ENCODE results near the gene PIK3C2G.

Gene PIK3C2G

GRCh38 chr12:18283831-18284230 lies 22.5 kb downstream of the PIK3C2G start:
- Histone ChIP-seq H3K4me3 (ENCODE audit: low read depth, low read length) (no peak overlapping the region), H3K4me1 (ENCODE audit: control insufficient read depth, insufficient read depth, low read length) (peaks cover 17% of the 10 kb centered on the region), H3K9ac (ENCODE audit: low read depth, low read length) (no peak overlapping the region), H3K36me3 (ENCODE audit: control insufficient read depth, insufficient read depth, low read length) (no peaks in the 10 kb centered on the region), H3K9me3 (ENCODE audit: control insufficient read depth, insufficient read depth, low read length) (no peaks in the 10 kb centered on the region), H3K27me3 (ENCODE audit: control insufficient read depth, insufficient read depth, low read length) (no peaks in the 10 kb centered on the region)

GRCh38 chr12:18284386-18284785 lies 23.1 kb downstream of the PIK3C2G start:
- Histone ChIP-seq H3K4me1 (ENCODE audit: control insufficient read depth, insufficient read depth, low read length) (peaks cover 17% of the 10 kb centered on the region), H3K9me3 (ENCODE audit: control insufficient read depth, insufficient read depth, low read length) (no peaks in the 10 kb centered on the region), H3K4me3 (ENCODE audit: low read depth, low read length) (no peak overlapping the region), H3K36me3 (ENCODE audit: control insufficient read depth, insufficient read depth, low read length) (no peaks in the 10 kb centered on the region), H3K9ac (ENCODE audit: low read depth, low read length) (no peak overlapping the region), H3K27me3 (ENCODE audit: control insufficient read depth, insufficient read depth, low read length) (no peaks in the 10 kb centered on the region)

- no peaks in the 10 kb centered on the region for H3K27me3 ChIP-seq (ENCODE audit: control insufficient read depth, insufficient read depth, low read length)
- H3K36me3 ChIP-seq (ENCODE audit: control insufficient read depth, insufficient read depth, low read length), result no peaks in the 10 kb centered on the region
- peaks cover 17% of the 10 kb centered on the region for H3K4me1 ChIP-seq (ENCODE audit: control insufficient read depth, insufficient read depth, low read length)
- no peaks in the 10 kb centered on the region for H3K9me3 ChIP-seq (ENCODE audit: control insufficient read depth, insufficient read depth, low read length)
- no peak overlapping the region for H3K9ac ChIP-seq (ENCODE audit: low read depth, low read length)
- no peak overlapping the region for H3K4me3 ChIP-seq (ENCODE audit: low read depth, low read length)
These were observed 23.8 kb downstream of the PIK3C2G start for GRCh38 chr12:18285161-18285560.

GRCh38 chr12:18290386-18290785 lies 29.1 kb downstream of the PIK3C2G start:
- Histone ChIP-seq H3K27me3 (ENCODE audit: control insufficient read depth, insufficient read depth, low read length) (no peaks in the 10 kb centered on the region), H3K36me3 (ENCODE audit: control insufficient read depth, insufficient read depth, low read length) (no peaks in the 10 kb centered on the region), H3K4me1 (ENCODE audit: control insufficient read depth, insufficient read depth, low read length) (no peaks in the 10 kb centered on the region), H3K9ac (ENCODE audit: low read depth, low read length) (no peak overlapping the region), H3K9me3 (ENCODE audit: control insufficient read depth, insufficient read depth, low read length) (no peaks in the 10 kb centered on the region), H3K4me3 (ENCODE audit: low read depth, low read length) (no peak overlapping the region)

- no peaks in the 10 kb centered on the region for H3K9me3 ChIP-seq (ENCODE audit: control insufficient read depth, insufficient read depth, low read length)
- no peaks in the 10 kb centered on the region for H3K36me3 ChIP-seq (ENCODE audit: control insufficient read depth, insufficient read depth, low read length)
- H3K4me3 ChIP-seq (ENCODE audit: low read depth, low read length), result no peak overlapping the region
- H3K4me1 ChIP-seq (ENCODE audit: control insufficient read depth, insufficient read depth, low read length), result peaks cover 22% of the 10 kb centered on the region
- H3K9ac ChIP-seq (ENCODE audit: low read depth, low read length), result no peak overlapping the region
- no peaks in the 10 kb centered on the region for H3K27me3 ChIP-seq (ENCODE audit: control insufficient read depth, insufficient read depth, low read length)
These were observed 33.6 kb downstream of the PIK3C2G start for GRCh38 chr12:18294889-18295288.

- H3K4me1 ChIP-seq (ENCODE audit: control insufficient read depth, insufficient read depth, low read length), result peaks cover 22% of the 10 kb centered on the region
- H3K27me3 ChIP-seq (ENCODE audit: control insufficient read depth, insufficient read depth, low read length), result no peaks in the 10 kb centered on the region
- H3K9me3 ChIP-seq (ENCODE audit: control insufficient read depth, insufficient read depth, low read length), result no peaks in the 10 kb centered on the region
- H3K36me3 ChIP-seq (ENCODE audit: control insufficient read depth, insufficient read depth, low read length), result no peaks in the 10 kb centered on the region
- no peak overlapping the region for H3K9ac ChIP-seq (ENCODE audit: low read depth, low read length)
- no peak overlapping the region for H3K4me3 ChIP-seq (ENCODE audit: low read depth, low read length)
These were observed 35.0 kb downstream of the PIK3C2G start for GRCh38 chr12:18296201-18296908.

GRCh38 chr12:18296909-18297280 lies 35.6 kb downstream of the PIK3C2G start:
- Histone ChIP-seq H3K36me3 (ENCODE audit: control insufficient read depth, insufficient read depth, low read length) (no peaks in the 10 kb centered on the region), H3K9ac (ENCODE audit: low read depth, low read length) (no peak overlapping the region), H3K4me1 (ENCODE audit: control insufficient read depth, insufficient read depth, low read length) (peaks cover 22% of the 10 kb centered on the region), H3K9me3 (ENCODE audit: control insufficient read depth, insufficient read depth, low read length) (no peaks in the 10 kb centered on the region), H3K4me3 (ENCODE audit: low read depth, low read length) (no peak overlapping the region), H3K27me3 (ENCODE audit: control insufficient read depth, insufficient read depth, low read length) (no peaks in the 10 kb centered on the region)

- Histone ChIP-seq H3K4me1 (ENCODE audit: control insufficient read depth, insufficient read depth, low read length) (peaks cover 22% of the 10 kb centered on the region), H3K4me3 (ENCODE audit: low read depth, low read length) (no peak overlapping the region), H3K36me3 (ENCODE audit: control insufficient read depth, insufficient read depth, low read length) (no peaks in the 10 kb centered on the region), H3K9me3 (ENCODE audit: control insufficient read depth, insufficient read depth, low read length) (no peaks in the 10 kb centered on the region), H3K27me3 (ENCODE audit: control insufficient read depth, insufficient read depth, low read length) (no peaks in the 10 kb centered on the region), H3K9ac (ENCODE audit: low read depth, low read length) (no peak overlapping the region)
These were observed 36.6 kb downstream of the PIK3C2G start for GRCh38 chr12:18297902-18298301.

GRCh38 chr12:18302809-18303430 lies 41.6 kb downstream of the PIK3C2G start:
- peaks cover 12% of the 10 kb centered on the region for H3K4me1 ChIP-seq (ENCODE audit: control insufficient read depth, insufficient read depth, low read length)
- no peak overlapping the region for H3K4me3 ChIP-seq (ENCODE audit: low read depth, low read length)
- no peaks in the 10 kb centered on the region for H3K27me3 ChIP-seq (ENCODE audit: control insufficient read depth, insufficient read depth, low read length)
- no peak overlapping the region for H3K9ac ChIP-seq (ENCODE audit: low read depth, low read length)
- H3K9me3 ChIP-seq (ENCODE audit: control insufficient read depth, insufficient read depth, low read length), result no peaks in the 10 kb centered on the region
- no peaks in the 10 kb centered on the region for H3K36me3 ChIP-seq (ENCODE audit: control insufficient read depth, insufficient read depth, low read length)

- Histone ChIP-seq H3K27me3 (ENCODE audit: control insufficient read depth, insufficient read depth, low read length) (no peaks in the 10 kb centered on the region), H3K9me3 (ENCODE audit: control insufficient read depth, insufficient read depth, low read length) (no peaks in the 10 kb centered on the region), H3K36me3 (ENCODE audit: control insufficient read depth, insufficient read depth, low read length) (no peaks in the 10 kb centered on the region), H3K4me1 (ENCODE audit: control insufficient read depth, insufficient read depth, low read length) (peaks cover 2% of the 10 kb centered on the region), H3K4me3 (ENCODE audit: low read depth, low read length) (no peak overlapping the region), H3K9ac (ENCODE audit: low read depth, low read length) (no peak overlapping the region)
These were observed 43.3 kb downstream of the PIK3C2G start for GRCh38 chr12:18304609-18305008.

GRCh38 chr12:18306311-18306710 lies 45.0 kb downstream of the PIK3C2G start:
- Histone ChIP-seq H3K4me3 (ENCODE audit: low read depth, low read length) (no peak overlapping the region), H3K36me3 (ENCODE audit: control insufficient read depth, insufficient read depth, low read length) (no peaks in the 10 kb centered on the region), H3K9ac (ENCODE audit: low read depth, low read length) (no peak overlapping the region), H3K4me1 (ENCODE audit: control insufficient read depth, insufficient read depth, low read length) (no peaks in the 10 kb centered on the region), H3K27me3 (ENCODE audit: control insufficient read depth, insufficient read depth, low read length) (no peaks in the 10 kb centered on the region), H3K9me3 (ENCODE audit: control insufficient read depth, insufficient read depth, low read length) (no peaks in the 10 kb centered on the region)

- H3K4me3 ChIP-seq (ENCODE audit: low read depth, low read length), result no peak overlapping the region
- H3K9ac ChIP-seq (ENCODE audit: low read depth, low read length), result no peak overlapping the region
- no peaks in the 10 kb centered on the region for H3K9me3 ChIP-seq (ENCODE audit: control insufficient read depth, insufficient read depth, low read length)
- no peaks in the 10 kb centered on the region for H3K27me3 ChIP-seq (ENCODE audit: control insufficient read depth, insufficient read depth, low read length)
- no peaks in the 10 kb centered on the region for H3K4me1 ChIP-seq (ENCODE audit: control insufficient read depth, insufficient read depth, low read length)
- no peaks in the 10 kb centered on the region for H3K36me3 ChIP-seq (ENCODE audit: control insufficient read depth, insufficient read depth, low read length)
These were observed 52.0 kb downstream of the PIK3C2G start for GRCh38 chr12:18313306-18313705.

Measured in iPS-15b (cell line).